HG02759 (cell line): Measurements from ENCODE around the gene ANKRD28.

Source experiments
- ATAC-seq: cut with Tn5 transposase; IDR thresholded peaks from one replicate; pipeline ENCODE4 v1.9.1; 2021; ENCODE audit warnings: mild to moderate bottlenecking, moderate library complexity; ENCODE audit not compliant: unreplicated experiment

ANKRD28 gene

DNA sequence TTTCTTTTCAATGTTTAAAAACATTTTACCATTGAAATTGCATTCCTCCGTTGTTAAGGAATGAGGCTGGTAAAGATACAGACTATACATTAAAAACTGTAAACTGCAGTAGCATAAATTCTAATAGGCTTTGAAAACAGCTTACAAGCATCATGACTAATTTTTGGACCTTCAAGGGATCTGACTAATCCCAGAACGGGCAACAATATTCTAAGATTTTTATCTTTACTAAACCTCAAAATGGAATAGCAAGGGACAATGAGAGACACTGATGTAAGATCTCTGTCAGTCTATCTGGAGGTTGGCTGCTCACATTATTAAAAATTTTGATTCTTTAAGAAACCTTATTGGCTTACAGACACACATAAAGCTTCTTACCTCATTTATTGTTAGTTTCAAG, 121.5 kb downstream of the ANKRD28 start:
- ATAC-seq: no peak

DNA sequence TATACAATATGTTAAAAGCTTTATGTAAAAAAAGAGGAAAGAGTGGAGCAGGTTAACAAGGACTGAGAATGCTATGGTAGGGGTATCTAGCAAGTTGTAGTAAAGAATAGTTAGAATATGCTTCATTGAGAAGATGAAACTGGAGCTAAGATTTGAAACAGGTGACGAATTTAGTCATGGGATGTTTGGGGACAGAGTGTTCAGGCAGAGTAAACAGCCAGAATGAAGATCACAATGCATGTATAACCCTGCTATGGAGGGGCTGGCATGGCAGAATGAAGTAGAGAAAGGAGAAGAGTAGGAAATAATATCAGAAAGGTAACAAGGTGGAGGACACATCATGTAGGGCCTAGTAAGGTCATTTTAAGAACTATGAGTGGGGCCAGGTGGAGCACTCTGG, 124.2 kb downstream of the ANKRD28 start:
- no peak for ATAC-seq

DNA sequence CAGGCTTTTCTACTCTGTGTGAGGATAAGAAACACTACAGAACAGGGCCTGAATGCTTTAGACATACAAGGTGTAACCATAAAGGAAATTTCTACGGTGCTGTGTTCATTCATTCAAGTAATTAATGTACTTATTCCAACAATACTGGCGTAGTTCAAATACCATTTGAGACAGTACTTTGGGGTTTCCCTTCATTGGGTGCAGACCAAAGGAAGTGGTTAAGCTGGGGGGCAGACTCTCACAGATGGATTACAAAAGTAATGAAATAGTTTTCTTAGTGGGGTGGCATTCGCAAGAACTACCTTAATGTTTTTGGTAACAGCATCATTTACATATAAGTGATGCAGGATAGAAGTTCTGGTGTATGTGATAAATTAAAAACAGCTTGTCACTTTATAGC, 130.3 kb downstream of the ANKRD28 start:
- peak; percentile 72 for ATAC-seq

DNA sequence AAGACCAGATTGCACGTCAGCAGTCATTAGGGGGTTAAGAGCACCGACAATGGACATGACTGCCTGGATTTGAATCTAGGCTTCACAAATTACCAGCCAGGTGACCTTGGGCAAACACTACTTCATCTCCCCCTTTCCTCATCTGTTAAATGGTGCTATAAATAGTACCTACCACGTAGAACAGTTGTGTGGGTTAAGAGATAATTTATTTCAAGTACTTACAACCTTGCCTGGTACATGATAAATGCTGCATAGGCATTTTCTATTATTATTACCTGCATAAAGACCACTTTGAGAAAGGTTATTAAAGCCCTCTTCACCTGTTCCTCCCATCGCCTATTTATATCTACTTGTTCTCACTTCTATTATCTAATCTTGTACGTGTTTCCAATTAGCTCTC, 131.5 kb downstream of the ANKRD28 start:
- ATAC-seq: no peak

DNA sequence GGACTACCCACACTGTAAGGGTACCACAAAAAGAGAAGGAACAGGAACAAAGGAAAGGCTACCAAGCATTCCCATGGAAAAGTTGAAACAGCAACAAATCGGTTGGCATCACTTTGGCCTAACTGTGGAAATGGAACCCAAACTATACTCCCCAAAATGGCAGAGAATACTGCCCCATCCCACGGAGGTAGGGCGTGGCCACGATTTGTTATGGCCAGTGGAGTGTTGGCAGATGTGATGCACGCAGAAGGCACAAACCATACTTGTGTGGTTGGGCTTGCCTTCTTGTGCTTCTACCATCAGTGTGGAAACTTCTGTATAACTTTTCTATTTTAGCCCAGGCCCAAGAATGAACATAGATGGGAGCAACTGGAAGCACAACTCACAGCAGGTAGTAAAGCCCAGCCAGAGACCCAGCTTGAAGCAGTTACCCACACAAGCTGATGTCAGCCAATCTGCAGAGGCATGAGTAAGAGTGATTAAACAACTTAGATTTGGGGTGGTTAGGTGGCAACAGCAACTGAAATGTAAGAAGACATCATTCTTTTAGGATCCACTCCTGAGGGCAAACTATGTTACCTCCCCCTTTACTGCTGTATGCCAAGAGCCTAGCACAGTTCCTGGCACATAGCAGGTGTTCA, 132.1 kb downstream of the ANKRD28 start:
- ATAC-seq: no peak

DNA sequence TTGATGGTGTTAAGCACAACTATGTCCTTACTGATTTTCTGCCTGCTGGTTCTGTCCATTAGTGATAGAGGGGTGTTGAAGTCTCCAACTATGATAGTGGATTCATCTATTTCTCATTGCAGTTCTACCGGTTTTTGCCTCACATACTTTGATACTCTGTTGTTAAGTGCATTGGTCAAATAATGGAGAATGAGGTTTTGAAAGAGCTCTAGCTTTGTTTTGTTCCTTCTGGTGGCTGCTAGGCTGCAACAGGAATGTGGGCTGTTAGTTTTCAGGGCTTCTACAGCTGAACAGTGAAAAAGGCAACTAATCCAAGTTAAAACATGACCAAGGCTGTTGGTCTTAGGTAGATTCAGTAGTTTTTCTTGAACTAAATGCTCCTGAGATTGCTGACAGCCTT, 133.6 kb downstream of the ANKRD28 start:
- no peak for ATAC-seq

DNA sequence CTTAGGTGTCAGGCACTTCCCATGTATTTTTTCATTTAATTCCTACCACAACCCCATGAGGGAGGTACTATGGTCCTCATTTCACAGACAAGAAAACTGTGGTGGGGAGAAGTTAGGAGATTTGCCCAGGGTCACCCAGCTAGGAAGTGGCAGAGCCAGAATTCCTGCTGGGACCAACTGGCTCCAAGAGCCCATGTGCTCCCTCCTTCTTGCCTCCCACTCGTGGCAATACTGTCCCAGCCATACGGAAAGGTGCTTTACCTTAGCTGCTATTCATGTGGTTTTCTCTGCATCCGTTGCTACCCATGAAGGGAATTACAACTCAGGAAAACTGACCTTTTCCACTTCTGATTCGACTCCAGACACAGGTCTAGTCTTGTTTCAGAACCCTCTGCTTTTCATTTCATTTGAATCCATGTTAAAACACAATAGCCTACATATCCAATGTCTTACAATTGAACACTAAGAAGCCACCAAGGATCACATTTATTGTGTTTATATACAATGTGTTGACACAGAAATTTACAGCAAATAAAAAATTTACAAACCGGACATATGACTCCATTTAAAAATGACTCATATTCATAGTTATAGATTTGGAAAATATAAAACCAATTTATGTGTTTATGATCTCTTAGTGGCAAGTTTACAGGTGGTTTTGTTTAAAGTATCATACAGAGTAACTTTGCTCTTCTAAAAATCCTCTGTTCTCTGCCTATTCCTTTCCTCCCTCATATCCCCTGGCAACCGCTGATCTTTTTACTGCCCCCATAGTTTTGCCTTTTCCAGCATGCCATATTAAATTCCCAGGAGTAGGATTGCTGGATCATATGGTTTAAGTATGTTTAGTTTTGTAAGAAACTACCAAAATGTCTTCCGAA, 137.5 kb downstream of the ANKRD28 start:
- ATAC-seq: no peak

DNA sequence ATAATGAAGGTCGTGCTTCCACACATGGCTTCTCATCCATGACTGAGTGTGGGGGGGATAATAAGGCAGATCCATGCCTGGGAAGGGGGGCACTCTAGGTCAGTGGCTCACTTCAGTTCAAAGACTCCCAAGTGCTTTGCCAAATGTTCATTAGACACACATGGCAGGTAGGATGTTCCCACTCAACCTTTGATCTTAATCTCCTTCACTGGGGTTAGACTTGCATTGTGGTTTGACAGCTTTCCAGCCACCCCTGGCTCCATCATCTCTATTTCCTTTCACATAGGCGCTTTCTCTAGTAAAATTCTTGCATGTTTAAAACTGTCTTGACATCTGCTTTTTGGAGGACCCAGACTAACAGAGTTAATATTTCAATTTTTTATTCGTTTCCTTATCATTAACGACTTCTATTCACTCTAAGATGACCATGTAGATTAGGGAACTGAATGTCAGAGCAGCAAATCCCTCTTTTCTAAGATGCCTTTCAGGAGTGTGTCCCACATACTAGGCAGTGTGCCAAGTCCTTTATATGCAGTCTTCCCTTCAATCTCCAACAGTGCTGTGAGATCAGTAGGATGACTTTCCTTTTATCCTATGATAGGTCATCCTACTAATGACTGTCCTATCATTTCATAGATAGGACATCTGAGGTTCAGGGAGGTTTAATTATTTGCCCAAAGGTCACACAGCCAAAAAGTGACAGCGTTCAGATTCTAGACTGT, 138.4 kb downstream of the ANKRD28 start:
- no peak for ATAC-seq

DNA sequence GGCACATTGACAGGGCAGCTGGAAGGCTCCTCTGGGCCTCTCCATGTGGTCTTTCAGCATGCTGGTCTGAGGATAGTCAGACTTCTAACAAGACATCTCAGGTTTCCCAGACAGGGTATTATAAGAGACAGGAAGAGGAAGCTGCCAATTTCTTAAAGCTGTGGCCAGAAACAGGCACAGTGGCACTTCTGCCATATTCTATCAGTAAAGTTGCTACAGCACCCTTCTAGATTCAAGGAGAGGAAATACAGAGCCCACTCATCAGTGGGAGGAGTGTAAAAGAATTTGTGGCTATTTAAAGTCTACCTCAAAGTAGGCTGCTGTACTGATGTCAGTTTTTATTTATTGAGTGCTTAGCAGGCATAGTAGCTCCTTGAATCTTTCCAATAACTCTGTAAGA, 140.8 kb downstream of the ANKRD28 start:
- ATAC-seq: no peak

DNA sequence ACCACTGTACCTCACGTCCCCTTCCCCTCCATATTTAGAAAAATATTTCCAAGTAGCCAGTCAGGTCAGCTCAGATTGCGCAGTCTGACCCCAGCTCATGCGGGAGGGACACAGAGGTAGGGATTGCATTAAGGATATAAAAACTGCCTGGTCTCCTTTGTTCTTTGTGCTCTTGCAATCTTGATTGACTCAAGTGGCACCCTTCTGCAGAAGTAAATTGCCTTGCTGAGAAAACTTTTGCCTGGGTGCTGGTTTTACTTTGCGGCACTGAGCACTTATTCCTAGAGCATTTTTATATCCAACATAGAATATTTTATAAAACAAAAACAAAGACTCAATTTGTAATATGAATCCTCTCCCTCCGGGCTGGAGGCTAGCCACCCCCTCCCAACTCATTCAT, 141.4 kb downstream of the ANKRD28 start:
- ATAC-seq: no peak

DNA sequence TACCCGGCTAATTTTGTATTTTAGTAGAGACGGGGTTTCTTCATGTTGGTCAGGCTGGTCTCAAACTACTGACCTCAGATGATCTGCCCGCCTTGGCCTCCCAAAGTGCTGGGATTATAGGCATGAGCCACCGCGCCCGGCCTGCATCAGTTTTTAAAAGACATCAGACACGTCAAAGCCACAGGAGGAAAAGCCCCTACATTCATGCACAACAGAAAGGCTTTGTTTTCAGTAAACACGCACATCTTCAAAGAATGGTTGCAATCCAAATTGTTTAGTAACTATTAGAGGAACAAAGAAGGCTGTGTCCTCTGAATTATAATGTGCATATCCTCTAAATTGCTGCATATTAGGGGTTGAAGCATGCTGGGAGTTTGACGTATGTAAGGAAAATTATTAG, 142.9 kb downstream of the ANKRD28 start:
- ATAC-seq: no peak

DNA sequence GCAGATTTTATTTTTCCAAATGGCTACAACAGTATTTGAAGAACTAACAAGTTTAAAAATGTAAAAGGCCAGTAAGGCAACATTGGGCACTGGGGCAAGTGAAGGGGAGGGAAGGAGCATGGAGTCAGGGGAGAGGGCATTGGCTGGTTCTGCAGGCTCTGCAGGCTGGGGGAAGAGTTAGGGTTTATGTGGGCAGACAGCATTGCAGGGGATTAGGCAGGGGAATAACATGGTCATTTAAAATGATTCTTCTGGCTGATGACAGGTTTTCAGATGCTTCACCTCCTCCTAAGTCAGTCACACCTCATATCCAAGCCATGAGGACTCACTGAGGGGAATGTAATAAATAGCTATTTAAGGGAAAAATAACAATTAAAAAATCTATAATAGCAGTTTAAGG, 143.7 kb downstream of the ANKRD28 start:
- no peak for ATAC-seq

DNA sequence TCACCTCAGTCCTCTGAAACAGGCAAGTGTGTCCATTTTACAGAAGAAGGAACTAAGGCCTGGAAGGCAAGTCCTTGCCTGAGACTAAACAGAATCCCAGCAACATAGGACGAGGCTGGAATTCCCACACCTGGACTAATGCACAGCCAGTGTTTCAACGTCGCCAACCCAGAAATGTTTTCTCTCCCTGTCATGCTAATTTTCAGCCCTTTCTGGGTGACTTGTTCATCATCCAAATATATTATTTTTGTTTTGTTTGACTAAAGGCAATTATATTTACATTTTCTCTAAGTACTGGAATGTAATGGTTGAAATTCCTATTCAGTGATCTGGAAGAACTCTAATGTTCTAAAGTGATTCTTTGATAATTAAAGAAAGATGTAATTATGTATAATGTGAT, 144.5 kb downstream of the ANKRD28 start:
- ATAC-seq: no peak

DNA sequence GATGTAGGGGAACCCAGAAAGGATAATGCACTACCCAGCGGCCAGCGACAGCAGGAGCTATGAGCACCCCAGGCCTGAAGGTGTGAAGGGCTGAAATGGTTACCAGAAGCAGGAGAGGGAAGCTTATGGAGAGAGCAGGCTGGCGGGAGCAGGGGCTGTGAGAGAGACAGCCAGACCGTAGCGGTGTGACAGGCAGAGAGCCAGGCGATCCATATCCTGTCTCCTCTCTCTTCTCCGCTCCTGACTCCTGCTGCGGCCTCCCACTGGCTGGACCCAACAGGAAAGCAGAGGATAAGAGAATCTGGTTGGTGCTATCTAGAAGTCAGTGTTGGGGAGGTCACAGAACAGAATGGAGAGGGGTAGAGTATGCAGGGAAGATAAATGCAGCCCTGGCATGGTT, 146.4 kb downstream of the ANKRD28 start:
- ATAC-seq: no peak

DNA sequence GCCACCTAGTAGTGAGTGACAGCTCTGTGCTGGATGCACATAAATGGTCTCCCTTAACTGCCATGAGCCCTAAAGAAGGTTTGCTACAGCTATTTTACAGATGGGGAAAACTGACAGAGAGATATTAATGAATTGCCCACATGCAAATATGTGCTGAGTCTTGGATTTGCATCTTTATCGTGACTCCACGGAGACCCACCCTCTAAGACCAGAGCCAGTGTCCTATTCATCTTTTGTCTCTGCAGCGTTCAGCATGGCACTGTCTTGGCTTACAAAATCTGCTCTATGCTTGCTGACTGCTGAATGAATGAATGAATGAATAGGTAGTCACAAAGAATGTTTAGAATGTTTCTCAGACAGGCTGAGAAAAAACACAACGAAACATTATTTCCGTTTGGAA, 147.9 kb downstream of the ANKRD28 start:
- no peak for ATAC-seq

DNA sequence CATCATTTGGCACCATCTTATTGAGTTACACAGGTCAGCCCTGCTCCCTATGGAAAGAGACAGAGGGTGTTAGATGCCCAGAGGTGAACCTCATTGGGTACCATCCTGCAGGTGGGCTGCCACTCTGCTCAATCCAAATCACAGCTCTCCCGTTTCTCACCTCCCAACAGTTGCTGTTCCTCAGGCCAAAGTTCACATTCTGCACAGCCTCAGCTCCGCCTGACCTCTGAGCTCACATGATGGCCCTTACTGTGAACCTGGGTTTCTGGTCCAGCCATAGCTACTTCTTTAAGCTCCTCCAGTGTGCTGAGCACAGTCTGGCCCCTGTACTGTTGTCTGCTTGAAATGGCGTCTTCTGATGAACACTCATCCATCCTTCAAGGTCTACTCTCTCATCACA, 148.4 kb downstream of the ANKRD28 start:
- ATAC-seq: no peak

DNA sequence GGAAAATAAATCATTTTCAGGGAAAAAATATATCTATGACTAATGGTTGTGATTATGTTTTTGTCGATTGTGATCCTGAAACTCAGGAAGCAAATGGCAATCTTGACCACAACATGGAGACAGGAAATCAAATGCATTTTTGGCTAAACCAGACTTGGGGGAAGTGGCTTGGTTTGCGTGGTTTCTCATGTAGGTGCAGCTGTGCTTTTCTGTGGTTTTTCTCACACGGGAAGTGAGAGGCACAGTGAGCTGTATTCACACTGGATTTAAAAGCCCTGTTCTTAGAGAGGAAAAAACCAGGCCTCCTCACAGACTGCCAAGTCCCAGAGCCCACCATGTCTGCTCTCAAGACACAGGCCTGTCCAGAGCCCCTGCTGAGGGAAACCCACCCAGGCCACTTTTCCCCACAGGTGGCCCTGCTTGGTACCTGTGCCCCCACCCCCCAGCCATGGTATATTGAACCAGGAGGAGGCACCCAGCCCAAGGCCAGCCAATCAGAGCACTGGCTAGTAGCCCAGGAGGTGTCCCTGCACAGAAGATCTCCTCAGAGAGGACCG, 150.1 kb downstream of the ANKRD28 start:
- peak; percentile 93 for ATAC-seq

DNA sequence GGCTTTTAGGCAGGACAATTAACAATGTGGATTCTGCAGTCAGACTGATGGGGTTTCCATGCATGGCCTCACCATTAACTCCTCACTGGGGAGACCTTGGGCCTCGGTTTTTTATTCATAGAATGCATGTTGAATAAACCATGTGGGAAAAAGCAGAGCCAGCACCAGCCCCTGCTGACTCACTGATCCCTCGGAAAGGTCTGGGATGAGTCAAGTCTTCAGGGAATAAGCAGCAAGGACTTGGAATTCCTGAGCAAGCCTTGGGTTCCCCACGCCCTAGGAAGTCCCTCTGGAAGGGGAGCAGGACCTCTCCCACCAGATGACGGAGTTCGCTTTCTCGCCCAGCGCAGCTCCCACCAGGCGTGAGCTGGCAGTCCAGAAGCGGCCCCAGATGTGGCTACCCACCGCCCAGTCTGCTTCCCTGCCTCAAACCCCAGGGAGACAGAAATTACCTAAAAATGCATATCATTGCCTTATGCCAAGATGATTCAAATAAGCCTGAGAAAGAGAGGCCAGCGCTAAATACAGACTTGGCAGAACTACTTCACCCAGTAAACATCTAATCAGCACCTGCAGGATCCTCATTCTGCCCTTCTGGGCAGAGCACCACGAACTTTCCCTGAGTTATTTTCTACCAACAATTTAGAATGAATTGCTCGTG, 150.8 kb downstream of the ANKRD28 start:
- ATAC-seq: peak; percentile 24

DNA sequence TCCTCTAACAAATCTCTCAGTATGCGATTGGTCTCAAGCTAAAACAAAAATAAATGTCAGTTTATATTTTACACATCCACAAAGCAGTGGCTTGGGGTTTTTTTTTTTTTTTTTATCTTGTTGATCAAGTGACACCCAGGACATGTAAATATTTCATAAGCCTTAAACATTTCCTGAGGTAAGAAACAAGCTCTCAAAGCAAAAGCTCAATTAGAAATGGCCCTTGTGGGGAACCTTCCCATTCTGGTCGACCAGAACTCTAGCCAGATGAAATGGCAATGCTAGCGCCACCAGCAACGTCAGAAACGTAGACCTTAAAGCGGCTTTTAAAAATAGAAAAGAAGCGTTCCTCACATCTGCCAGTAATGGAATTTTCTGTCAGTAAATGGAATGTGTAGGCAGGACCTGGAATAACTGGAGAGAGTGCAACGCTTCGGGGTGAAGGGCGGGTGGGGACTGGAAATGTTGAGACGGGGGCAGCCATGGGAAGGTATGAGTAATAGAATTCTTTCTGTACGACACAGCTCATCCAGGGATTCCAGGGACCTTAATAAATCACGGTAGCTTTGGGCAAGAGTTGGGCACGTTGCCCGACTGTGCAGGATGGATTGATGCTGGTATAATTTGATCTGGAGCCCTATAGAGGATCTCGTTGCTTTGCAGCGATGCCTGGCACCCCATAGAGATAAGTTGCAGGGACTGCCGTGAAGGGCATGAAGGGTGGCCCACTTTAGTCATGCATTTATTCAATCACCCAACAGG, 151.9 kb downstream of the ANKRD28 start:
- no peak for ATAC-seq

DNA sequence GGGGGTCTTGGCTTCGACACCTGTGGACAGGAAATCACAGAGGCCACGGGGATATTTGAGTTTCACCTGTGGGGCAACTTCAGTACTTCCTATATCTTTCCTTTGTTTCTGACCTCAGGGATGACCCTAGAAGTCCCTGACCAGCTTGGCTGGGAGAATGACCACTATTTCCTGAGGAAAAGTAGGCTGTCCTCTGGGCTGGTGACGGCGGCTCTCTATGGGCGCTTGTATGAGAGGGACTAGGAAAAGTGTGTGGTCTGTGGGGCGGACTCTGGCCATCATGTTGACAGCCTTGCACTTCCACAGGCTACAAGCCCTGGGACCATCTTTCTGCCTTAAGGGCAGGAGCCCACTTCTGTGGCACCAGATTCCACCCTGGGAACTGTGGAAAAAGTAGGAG, 152.5 kb downstream of the ANKRD28 start:
- no peak for ATAC-seq
